H9 (cell line): ENCODE results near the gene CLEC2D. TPM values are rescaled to one million over a fixed set of nuclear protein-coding genes. Genes with fewer than 3 reads are reported as not detected.

Experiments used
- DNase-seq: peaks from one replicate; pipeline ENCODE4 v3.0.0-alpha.2; 2017
- H2AFZ ChIP-seq: one replicate; pipeline ENCODE4 v1.6.1; 2013; ENCODE audit warnings: mild to moderate bottlenecking, low read length, control low read depth, moderate library complexity
- H2AK5ac ChIP-seq: 2 replicates; pipeline ENCODE4 v1.6.1; 2013; ENCODE audit warnings: low read length, control low read depth, mixed read lengths; ENCODE audit not compliant: insufficient read length
- H2BK120ac ChIP-seq: one replicate; pipeline ENCODE4 v1.6.1; 2013; ENCODE audit warnings: low read depth, mild to moderate bottlenecking, low read length, control low read depth, inconsistent platforms; ENCODE audit not compliant: poor library complexity, severe bottlenecking
- H2BK12ac ChIP-seq: 2 replicates; pipeline ENCODE4 v1.6.1; 2013; ENCODE audit warnings: low read length, control low read depth, mixed read lengths, low read depth; ENCODE audit not compliant: insufficient read length
- H2BK15ac ChIP-seq: 2 replicates; pipeline ENCODE4 v1.6.1; 2013; ENCODE audit warnings: low read depth, low read length, control low read depth
- H2BK20ac ChIP-seq: one replicate; pipeline ENCODE4 v1.6.1; 2013; ENCODE audit warnings: low read depth, mild to moderate bottlenecking, low read length, control low read depth, inconsistent platforms; ENCODE audit not compliant: poor library complexity, severe bottlenecking
- H2BK5ac ChIP-seq: 2 replicates; pipeline ENCODE4 v1.6.1; 2013; ENCODE audit warnings: low read length, control low read depth, mixed read lengths; ENCODE audit not compliant: insufficient read length
- H3K14ac ChIP-seq: 2 replicates; pipeline ENCODE4 v1.6.1; 2013; ENCODE audit warnings: low read length, control low read depth; ENCODE audit not compliant: insufficient read depth
- H3K18ac ChIP-seq: 2 replicates; pipeline ENCODE4 v1.6.1; 2013; ENCODE audit warnings: low read depth, mild to moderate bottlenecking, mixed read lengths, low read length, control low read depth; ENCODE audit not compliant: insufficient read length
- H3K23ac ChIP-seq: 2 replicates; pipeline ENCODE4 v1.6.1; 2013; ENCODE audit warnings: low read length, control low read depth, mixed read lengths, low read depth; ENCODE audit not compliant: insufficient read length
- H3K23me2 ChIP-seq: 2 replicates; pipeline ENCODE4 v1.6.1; 2013; ENCODE audit warnings: low read depth, mild to moderate bottlenecking, mixed read lengths, low read length, control low read depth; ENCODE audit not compliant: insufficient read length, poor library complexity, severe bottlenecking
- H3K27ac ChIP-seq: 2 replicates; pipeline ENCODE4 v1.5.1; 2013; ENCODE audit warnings: low read length, control low read depth, mixed read lengths, low read depth; ENCODE audit not compliant: insufficient read length
- H3K27me3 ChIP-seq: 2 replicates; pipeline ENCODE4 v1.6.1; 2013; ENCODE audit warnings: low read length, control low read depth, inconsistent platforms; ENCODE audit not compliant: insufficient read depth
- H3K4ac ChIP-seq: 2 replicates; pipeline ENCODE4 v1.6.1; 2013; ENCODE audit warnings: low read depth, mild to moderate bottlenecking, control low read depth, inconsistent platforms, low read length, moderate library complexity
- H3K4me1 ChIP-seq: 2 replicates; pipeline ENCODE4 v1.6.1; 2013; ENCODE audit warnings: low read length, control low read depth, inconsistent platforms; ENCODE audit not compliant: insufficient read depth
- H3K4me2 ChIP-seq: 2 replicates; pipeline ENCODE4 v1.6.1; 2013; ENCODE audit warnings: low read length, control low read depth, mixed read lengths; ENCODE audit not compliant: insufficient read length, insufficient read depth
- H3K56ac ChIP-seq: 2 replicates; pipeline ENCODE4 v1.6.1; 2013; ENCODE audit warnings: low read depth, mild to moderate bottlenecking, mixed read lengths, low read length, control low read depth; ENCODE audit not compliant: insufficient read length
- H3K79me1 ChIP-seq: 2 replicates; pipeline ENCODE4 v1.6.1; 2013; ENCODE audit warnings: low read depth, mild to moderate bottlenecking, moderate library complexity, low read length, control low read depth, inconsistent platforms; ENCODE audit not compliant: insufficient read depth, poor library complexity, severe bottlenecking
- H3K79me2 ChIP-seq: 2 replicates; pipeline ENCODE4 v1.6.1; 2013; ENCODE audit warnings: low read length, control low read depth, inconsistent platforms; ENCODE audit not compliant: insufficient read depth
- H3K9ac ChIP-seq: 2 replicates; pipeline ENCODE4 v1.6.1; 2013; ENCODE audit warnings: low read length, control low read depth, mixed read lengths; ENCODE audit not compliant: insufficient read length; ENCODE audit errors: extremely low read depth
- H3K9me3 ChIP-seq: one replicate; pipeline ENCODE4 v1.6.1; 2013; ENCODE audit warnings: low read depth, low read length, inconsistent platforms; ENCODE audit not compliant: control insufficient read depth
- H3T11ph ChIP-seq: one replicate; pipeline ENCODE4 v1.6.1; 2013; ENCODE audit warnings: mild to moderate bottlenecking, low read length, control low read depth, inconsistent platforms
- H4K20me1 ChIP-seq: one replicate; pipeline ENCODE4 v1.6.1; 2013; ENCODE audit not compliant: control insufficient read depth, insufficient read length, insufficient read depth
- H4K5ac ChIP-seq: 2 replicates; pipeline ENCODE4 v1.6.1; 2013; ENCODE audit warnings: low read depth, mild to moderate bottlenecking, mixed read lengths, low read length, control low read depth; ENCODE audit not compliant: insufficient read length
- H4K8ac ChIP-seq: replicated peaks from 2 replicates; pipeline ENCODE4 v1.6.1; 2013; ENCODE audit warnings: low read length, control low read depth, mixed read lengths, low read depth; ENCODE audit not compliant: insufficient read length
- H4K91ac ChIP-seq: 2 replicates; pipeline ENCODE4 v1.6.1; 2013; ENCODE audit warnings: low read depth, mild to moderate bottlenecking, moderate library complexity, mixed read lengths, low read length, control low read depth; ENCODE audit not compliant: insufficient read length
- H3K27ac Mint-ChIP-seq, 3 experiments: 2 replicates in 2 of 3; 3 replicates in 1 of 3; pipeline ENCODE4 v1.8.0; 2020 to 2021; ENCODE audit warnings: mixed read lengths in 3 of 3, mild to moderate bottlenecking in 1 of 3, moderate library complexity in 1 of 3
- H3K27me3 Mint-ChIP-seq: 2 replicates; pipeline ENCODE4 v1.8.0; 2021; ENCODE audit warnings: low read depth, mild to moderate bottlenecking, moderate library complexity, mixed read lengths
- H3K36me3 Mint-ChIP-seq, 3 experiments: 2 replicates in 2 of 3; 3 replicates in 1 of 3; pipeline ENCODE4 v1.8.0; 2020 to 2021; ENCODE audit warnings: low read depth in 3 of 3, mixed read lengths in 3 of 3; ENCODE audit not compliant: insufficient read depth in 1 of 3
- H3K4me1 Mint-ChIP-seq, 2 experiments: 2 replicates each; pipeline ENCODE4 v1.8.0; 2020; ENCODE audit warnings: mixed read lengths in 2 of 2
- H3K4me3 Mint-ChIP-seq, 2 experiments: 2 replicates in 1 of 2; 3 replicates in 1 of 2; pipeline ENCODE4 v1.8.0; 2020 to 2021; ENCODE audit warnings: mild to moderate bottlenecking in 2 of 2, mixed read lengths in 2 of 2, moderate library complexity in 1 of 2
- H3K9me3 Mint-ChIP-seq, 2 experiments: 2 replicates in 1 of 2; 3 replicates in 1 of 2; pipeline ENCODE4 v1.8.0; 2020; ENCODE audit warnings: mild to moderate bottlenecking in 2 of 2, mixed read lengths in 2 of 2, moderate library complexity in 1 of 2
- WGBS: extraction: QIAGEN DNeasy Blood & Tissue Kit; methylation state at CpG from one replicate; pipeline ENCODE4 v1.1.7; 2013; ENCODE audit warnings: missing lambda C conversion rate, low lambda C conversion rate, mixed read lengths; ENCODE audit not compliant: insufficient read length; ENCODE audit errors: extremely low coverage; 5-methylcytosine and 5-hydroxymethylcytosine counted together
- total RNA-seq: library from RNA; stranded (reverse); gene quantifications from 2 replicates; pipeline ENCODE4 v1.2.1, GENCODE V29; 2021
- TF ChIP-seq, protein P1 (sequence below): fragments of 200-600 bp; sonication (generic); conservative IDR thresholded peaks from 3 replicates; pipeline ENCODE4 v1.8.0; 2021; ENCODE audit warnings: antibody characterized with exemption, mild to moderate bottlenecking

The CLEC2D gene
- total RNA-seq, 1 experiment from 2014 or later, result 2.1 TPM

DNA sequence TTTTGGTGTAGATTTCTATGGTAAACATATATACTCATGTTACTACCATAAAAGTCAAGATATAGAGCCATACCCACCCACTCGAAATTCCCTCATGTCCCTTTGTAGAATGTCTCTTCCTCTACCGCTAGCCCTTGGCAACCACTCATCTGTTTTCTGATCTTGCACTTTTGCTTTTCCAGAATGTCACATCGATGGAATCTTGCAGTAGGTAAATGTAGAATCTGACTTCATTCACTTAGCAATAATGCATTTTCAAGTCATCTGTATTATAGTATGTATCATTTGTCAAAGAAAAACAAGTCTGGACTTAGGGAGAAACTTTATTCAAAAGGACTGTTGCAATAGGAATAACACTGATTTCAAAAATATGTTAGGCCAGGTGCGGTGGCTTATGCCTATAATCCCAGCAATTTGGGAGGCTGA lies 19.3 kb upstream of the CLEC2D start:
- Histone ChIP-seq H2BK20ac (no peak overlapping the region), H2BK15ac (no peak overlapping the region), H3K79me2 (no peaks in the 10 kb centered on the region; the same call in 1 of the 2 replicates), H3K4me1 (peaks cover 7% of the 10 kb centered on the region; the same call in 1 of the 2 replicates), H3T11ph (no peak overlapping the region), H4K91ac (no peak overlapping the region), H3K79me1 (no peaks in the 10 kb centered on the region), H2AFZ (no peak overlapping the region), H2BK5ac (no peak overlapping the region), H3K14ac (no peak overlapping the region), H4K20me1 (no peaks in the 10 kb centered on the region), H4K8ac (no peak overlapping the region), H3K23me2 (peaks cover 14% of the 10 kb centered on the region), H3K9me3 (no peaks in the 10 kb centered on the region), H4K5ac (no peak overlapping the region), H3K18ac (no peak overlapping the region), H3K23ac (no peak overlapping the region), H2AK5ac (no peak overlapping the region), H3K27me3 (no peaks in the 10 kb centered on the region), H2BK120ac (no peak overlapping the region), H3K4me2 (no peak overlapping the region), H3K56ac (no peak overlapping the region), H3K27ac (no peak overlapping the region), H2BK12ac (no peak overlapping the region), H3K9ac (no peak overlapping the region), H3K4ac (no peak overlapping the region)
- Mint-ChIP-seq H3K9me3 (peaks cover 0 to 3% of the 10 kb centered on the region in 2 experiments; a peak in 1 of 5 replicates), H3K27me3 (no peaks in the 10 kb centered on the region; the same call in 1 of the 2 replicates), H3K4me3 (no peak overlapping the region), H3K36me3 (peaks cover 5 to 12% (median 6%) of the 10 kb centered on the region in 3 experiments; a peak in 5 of 7 replicates), H3K27ac (peak overlapping the region in 1 of 3 experiments; percentile 78; a peak in 2 of 7 replicates), H3K4me1 (peaks cover 36 to 37% of the 10 kb centered on the region in 2 experiments)
- no peak for DNase-seq
- WGBS, result no CpG with 5 or more reads among the region's 4 CpGs
- TF ChIP-seq, protein P1, sequence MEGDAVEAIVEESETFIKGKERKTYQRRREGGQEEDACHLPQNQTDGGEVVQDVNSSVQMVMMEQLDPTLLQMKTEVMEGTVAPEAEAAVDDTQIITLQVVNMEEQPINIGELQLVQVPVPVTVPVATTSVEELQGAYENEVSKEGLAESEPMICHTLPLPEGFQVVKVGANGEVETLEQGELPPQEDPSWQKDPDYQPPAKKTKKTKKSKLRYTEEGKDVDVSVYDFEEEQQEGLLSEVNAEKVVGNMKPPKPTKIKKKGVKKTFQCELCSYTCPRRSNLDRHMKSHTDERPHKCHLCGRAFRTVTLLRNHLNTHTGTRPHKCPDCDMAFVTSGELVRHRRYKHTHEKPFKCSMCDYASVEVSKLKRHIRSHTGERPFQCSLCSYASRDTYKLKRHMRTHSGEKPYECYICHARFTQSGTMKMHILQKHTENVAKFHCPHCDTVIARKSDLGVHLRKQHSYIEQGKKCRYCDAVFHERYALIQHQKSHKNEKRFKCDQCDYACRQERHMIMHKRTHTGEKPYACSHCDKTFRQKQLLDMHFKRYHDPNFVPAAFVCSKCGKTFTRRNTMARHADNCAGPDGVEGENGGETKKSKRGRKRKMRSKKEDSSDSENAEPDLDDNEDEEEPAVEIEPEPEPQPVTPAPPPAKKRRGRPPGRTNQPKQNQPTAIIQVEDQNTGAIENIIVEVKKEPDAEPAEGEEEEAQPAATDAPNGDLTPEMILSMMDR, result no peak
